Measurements from ENCODE around the gene KIF16B. TPM values are rescaled to one million over a fixed set of nuclear protein-coding genes. Genes with fewer than 3 reads are reported as not detected.
"Not testable (repeated sequence)": the region's sequence is repeated elsewhere in the genome, so short reads cannot be mapped to it uniquely, and the experiment has no call there.

KIF16B gene
- total and polyA plus RNA-seq, 9 of the 15 experiments (the other 6 are each of a cell fraction or from before 2014, with no cell fraction given) = 1.00 to 10.6 (median 8.5) TPM

- Histone ChIP-seq H3K9ac (ENCODE audit: insufficient read depth in 1 of 2, low read depth in 2 of 2, low read length in 2 of 2) (no peak overlapping the region), H3K79me2 (ENCODE audit: control insufficient read depth, insufficient read depth, low read length) (no peaks in the 10 kb centered on the region), H3K9me3 (replicated peaks; ENCODE audit: control insufficient read depth, insufficient read depth, low read depth, low read length) (no peaks in the 10 kb centered on the region), H3K4me1 (replicated peaks in 1 of 2; ENCODE audit: control insufficient read depth in 2 of 2, insufficient read depth in 2 of 2, low read length in 2 of 2) (no peaks in the 10 kb centered on the region), H3K27me3 (ENCODE audit: control insufficient read depth in 2 of 2, insufficient read depth in 2 of 2, low read length in 2 of 2) (no peaks in the 10 kb centered on the region; a peak in 1 of 5 replicates), H3K4me2 (ENCODE audit: insufficient read depth, low read length) (no peak overlapping the region), H3K4me3 (no peak overlapping the region), H3K36me3 (ENCODE audit: control insufficient read depth, insufficient read depth, low read length) (no peaks in the 10 kb centered on the region), H3K27ac (ENCODE audit: extremely low read depth, low read depth, low read length) (no peak overlapping the region), H2AFZ (ENCODE audit: low read depth, low read length) (no peak overlapping the region), H4K20me1 (replicated peaks; ENCODE audit: control insufficient read depth, insufficient read depth, low read length) (no peaks in the 10 kb centered on the region), H3K9me1 (ENCODE audit: control insufficient read depth, insufficient read depth, low read length) (no peaks in the 10 kb centered on the region)
- POLR2A ChIA-PET = no interaction called here
- BruUV-seq (replicated peaks) = no TSS peak
- in situ Hi-C loops (cut with MboI) (no loop called here), intact Hi-C loops (cut with micrococcal nuclease) (no loop called here)
- DNase-seq (ENCODE audit: extremely low read depth in 1 of 4, low spot score in 3 of 4) = no peak
- no peak for ATAC-seq
- no peak for FAIRE-seq
- TF ChIP-seq ZNF282 (CRISPR knock-in tag; IDR thresholded peaks at IDR 0.05) = no peak
- no peak for TF ChIP-seq EP400 (IDR thresholded peaks at IDR 0.05)
- no peak for TF ChIP-seq SMAD4 (CRISPR knock-in tag; conservative IDR thresholded peaks at IDR 0.05)
- no peak for TF ChIP-seq DNMT1 (IDR thresholded peaks at IDR 0.05)
- no peak for TF ChIP-seq ZC3H4 (CRISPR knock-in tag; IDR thresholded peaks at IDR 0.05; ENCODE audit: borderline replicate concordance)
- TF ChIP-seq KLF16 (IDR thresholded peaks at IDR 0.05) = no peak
- TF ChIP-seq KAT8 (IDR thresholded peaks at IDR 0.05; ENCODE audit: low read depth) = no peak
- TF ChIP-seq CHD1 (IDR thresholded peaks at IDR 0.05; ENCODE audit: low read length) = no peak
- no peak for TF ChIP-seq ZNF24 (IDR thresholded peaks at IDR 0.05)
- CTCF ChIA-PET (ENCODE audit: low intra/inter-chr PET ratio) = no interaction called here
- 0% methylated on average over 3 of the region's 3 CpGs for WGBS (ENCODE audit: insufficient coverage, low coverage, missing lambda C conversion rate)
Measured at GRCh38 chr20:16599257-16599656, 26.0 kb upstream of the KIF16B start.

- no TSS peak for BruUV-seq (replicated peaks)
- Histone ChIP-seq H2AFZ (ENCODE audit: low read depth, low read length) (no peak overlapping the region), H4K20me1 (replicated peaks; ENCODE audit: control insufficient read depth, insufficient read depth, low read length) (no peaks in the 10 kb centered on the region), H3K27ac (ENCODE audit: extremely low read depth, low read depth, low read length) (no peak overlapping the region), H3K36me3 (ENCODE audit: control insufficient read depth, insufficient read depth, low read length) (no peaks in the 10 kb centered on the region), H3K4me3 (no peak overlapping the region), H3K9me1 (ENCODE audit: control insufficient read depth, insufficient read depth, low read length) (no peaks in the 10 kb centered on the region), H3K9ac (ENCODE audit: insufficient read depth in 1 of 2, low read depth in 2 of 2, low read length in 2 of 2) (no peak overlapping the region), H3K9me3 (replicated peaks; ENCODE audit: control insufficient read depth, insufficient read depth, low read depth, low read length) (no peaks in the 10 kb centered on the region), H3K27me3 (ENCODE audit: control insufficient read depth in 2 of 2, insufficient read depth in 2 of 2, low read length in 2 of 2) (no peaks in the 10 kb centered on the region; a peak in 1 of 5 replicates), H3K4me1 (replicated peaks in 1 of 2; ENCODE audit: control insufficient read depth in 2 of 2, insufficient read depth in 2 of 2, low read length in 2 of 2) (no peaks in the 10 kb centered on the region), H3K4me2 (ENCODE audit: insufficient read depth, low read length) (no peak overlapping the region), H3K79me2 (ENCODE audit: control insufficient read depth, insufficient read depth, low read length) (no peaks in the 10 kb centered on the region)
- in situ Hi-C loops (cut with MboI) = no loop called here
- no peak for DNase-seq (ENCODE audit: extremely low read depth in 1 of 4, low spot score in 3 of 4)
- ChIA-PET POLR2A (no interaction called here), CTCF (ENCODE audit: low intra/inter-chr PET ratio) (no interaction called here)
- no peak for FAIRE-seq
- ATAC-seq = no peak
- TF ChIP-seq ZNF212 (CRISPR knock-in tag; IDR thresholded peaks at IDR 0.05) (no peak), BRD4 (IDR thresholded peaks at IDR 0.05) (no peak), FOXM1 (IDR thresholded peaks at IDR 0.05; ENCODE audit: low read depth) (no peak), FOXM1 (CRISPR knock-in tag; IDR thresholded peaks at IDR 0.05; ENCODE audit: low read depth) (no peak), HDAC3 (IDR thresholded peaks at IDR 0.05; ENCODE audit: borderline replicate concordance, partially characterized antibody) (no peak)
- 4% methylated on average over 4 of the region's 5 CpGs for WGBS (ENCODE audit: insufficient coverage, low coverage, missing lambda C conversion rate)
- intact Hi-C loops (cut with micrococcal nuclease) = no loop called here
Measured at GRCh38 chr20:16596991-16597390, 23.7 kb upstream of the KIF16B start.

GRCh38 chr20:16596404-16596803 lies 23.2 kb upstream of the KIF16B start:
- H3K36me3 ChIP-seq (ENCODE audit: control insufficient read depth, insufficient read depth, low read length); H3K9ac ChIP-seq (ENCODE audit: insufficient read depth in 1 of 2, low read depth in 2 of 2, low read length in 2 of 2); H3K9me1 ChIP-seq (ENCODE audit: control insufficient read depth, insufficient read depth, low read length); H3K4me3 ChIP-seq; FAIRE-seq; in situ Hi-C loops (cut with MboI); H3K4me1 ChIP-seq (replicated peaks in 1 of 2; ENCODE audit: control insufficient read depth in 2 of 2, insufficient read depth in 2 of 2, low read length in 2 of 2); H3K27ac ChIP-seq (ENCODE audit: extremely low read depth, low read depth, low read length); BruUV-seq (replicated peaks); CTCF ChIA-PET (ENCODE audit: low intra/inter-chr PET ratio); H3K27me3 ChIP-seq (ENCODE audit: control insufficient read depth in 2 of 2, insufficient read depth in 2 of 2, low read length in 2 of 2); intact Hi-C loops (cut with micrococcal nuclease); H3K9me3 ChIP-seq (replicated peaks; ENCODE audit: control insufficient read depth, insufficient read depth, low read depth, low read length); H3K79me2 ChIP-seq (ENCODE audit: control insufficient read depth, insufficient read depth, low read length); H4K20me1 ChIP-seq (replicated peaks; ENCODE audit: control insufficient read depth, insufficient read depth, low read length); DNase-seq (ENCODE audit: extremely low read depth in 1 of 4, low spot score in 3 of 4); ATAC-seq; H3K4me2 ChIP-seq (ENCODE audit: insufficient read depth, low read length); H2AFZ ChIP-seq (ENCODE audit: low read depth, low read length); POLR2A ChIA-PET: not testable (repeated sequence)
- WGBS (ENCODE audit: insufficient coverage, low coverage, missing lambda C conversion rate) = 0% methylated on average over 3 of the region's 3 CpGs
